ENCODE data around the gene GLDN. TPM values are rescaled to one million over a fixed set of nuclear protein-coding genes. Genes with fewer than 3 reads are reported as not detected.

GLDN gene
- total RNA-seq, 4 donors from 2014 or later, result 0.48 to 3.7 (median 2.6) TPM; not detected in 1

GRCh38 chr15:51331141-51331540, 10.3 kb upstream of the GLDN start:
- no peaks in the 10 kb centered on the region for H3K27me3 ChIP-seq
- 77 to 93% methylated on average over 2 to 5 of the region's 5 CpGs for WGBS, 2 donors (ENCODE audit: low coverage in 1 of 2)
- in situ Hi-C loops (cut with MboI; ENCODE audit: low pct_ligation_motif_present in 1 of 4, low pct_unique_long_range_greater_than_20kb in 1 of 4, low sequenced_read_pairs in 3 of 4), result no loop called here
- H3K27ac ChIP-seq, result no peak overlapping the region
- H3K4me1 ChIP-seq, result peaks cover 0 to 32% (median 12%) of the 10 kb centered on the region in 4 donors
- H3K4me3 ChIP-seq, result no peak overlapping the region
- TF ChIP-seq CTCF (IDR thresholded peaks at IDR 0.05) (no peak), POLR2AphosphoS5 (IDR thresholded peaks at IDR 0.05) (no peak), POLR2A (IDR thresholded peaks at IDR 0.05) (no peak), EP300 (IDR thresholded peaks at IDR 0.05; ENCODE audit: low read depth) (no peak)
- H3K36me3 ChIP-seq, result no peaks in the 10 kb centered on the region
- DNase-seq, result no peak
- intact Hi-C loops (cut with DNase I; ENCODE audit: low total_unique reads), result no loop called here
- no peaks in the 10 kb centered on the region for H3K9me3 ChIP-seq

- intact Hi-C loops (cut with DNase I; ENCODE audit: low total_unique reads), result no loop called here
- no peak for TF ChIP-seq CTCF (IDR thresholded peaks at IDR 0.05)
- no peak for TF ChIP-seq POLR2AphosphoS5 (IDR thresholded peaks at IDR 0.05)
- TF ChIP-seq EP300 (IDR thresholded peaks at IDR 0.05; ENCODE audit: low read depth), result no peak
- no peak for TF ChIP-seq POLR2A (IDR thresholded peaks at IDR 0.05)
- in situ Hi-C loops (cut with MboI; ENCODE audit: low pct_ligation_motif_present in 1 of 4, low pct_unique_long_range_greater_than_20kb in 1 of 4, low sequenced_read_pairs in 3 of 4), result no loop called here
Observed at GRCh38 chr15:51332206-51333147, 9.0 kb upstream of the GLDN start.

GRCh38 chr15:51333571-51333970, 7.9 kb upstream of the GLDN start:
- H3K4me3 ChIP-seq, result no peak overlapping the region
- 83 to 94% methylated on average over 1 to 2 of the region's 2 CpGs for WGBS, 2 donors (ENCODE audit: low coverage in 1 of 2)
- DNase-seq, result no peak
- no peak overlapping the region for H3K27ac ChIP-seq
- no peaks in the 10 kb centered on the region for H3K27me3 ChIP-seq
- no peaks in the 10 kb centered on the region for H3K9me3 ChIP-seq
- H3K4me1 ChIP-seq, result peaks cover 0 to 40% (median 13%) of the 10 kb centered on the region in 4 donors
- in situ Hi-C loops (cut with MboI; ENCODE audit: low pct_ligation_motif_present in 1 of 4, low pct_unique_long_range_greater_than_20kb in 1 of 4, low sequenced_read_pairs in 3 of 4) (no loop called here), intact Hi-C loops (cut with DNase I; ENCODE audit: low total_unique reads) (no loop called here)
- no peaks in the 10 kb centered on the region for H3K36me3 ChIP-seq
- no peak for TF ChIP-seq POLR2A (IDR thresholded peaks at IDR 0.05)
- TF ChIP-seq POLR2AphosphoS5 (IDR thresholded peaks at IDR 0.05), result no peak
- no peak for TF ChIP-seq CTCF (IDR thresholded peaks at IDR 0.05)
- no peak for TF ChIP-seq EP300 (IDR thresholded peaks at IDR 0.05; ENCODE audit: low read depth)

More at GRCh38 chr15:51332206-51333147, 9.0 kb upstream of the GLDN start:
- H3K9me3 ChIP-seq, result no peaks in the 10 kb centered on the region
- H3K27ac ChIP-seq, result peak overlapping the region in 2 of 4 donors; percentile 13 to 14
- peaks cover 0 to 40% (median 13%) of the 10 kb centered on the region in 4 donors for H3K4me1 ChIP-seq
- DNase-seq, result no peak
- no peaks in the 10 kb centered on the region for H3K36me3 ChIP-seq
- 76 to 83% methylated on average over 4 of the region's 4 CpGs for WGBS, 2 donors (ENCODE audit: low coverage in 1 of 2)
- H3K27me3 ChIP-seq, result no peaks in the 10 kb centered on the region
- no peak overlapping the region for H3K4me3 ChIP-seq

GRCh38 chr15:51334011-51334451, 7.4 kb upstream of the GLDN start:
- 10 to 20% methylated on average over 2 of the region's 2 CpGs for WGBS, 2 donors (ENCODE audit: low coverage in 1 of 2)

More at GRCh38 chr15:51334011-51334451, 7.4 kb upstream of the GLDN start:
- TF ChIP-seq CTCF (IDR thresholded peaks at IDR 0.05) (no peak), POLR2AphosphoS5 (IDR thresholded peaks at IDR 0.05) (no peak), EP300 (IDR thresholded peaks at IDR 0.05; ENCODE audit: low read depth) (no peak), POLR2A (IDR thresholded peaks at IDR 0.05) (no peak)
- DNase-seq, result no peak
- intact Hi-C loops (cut with DNase I; ENCODE audit: low total_unique reads), result no loop called here
- Histone ChIP-seq H3K36me3 (no peaks in the 10 kb centered on the region), H3K27me3 (no peaks in the 10 kb centered on the region), H3K27ac (peak overlapping the region in 1 of 4 donors; percentile 14), H3K9me3 (no peaks in the 10 kb centered on the region), H3K4me1 (peaks cover 0 to 40% (median 13%) of the 10 kb centered on the region in 4 donors), H3K4me3 (no peak overlapping the region)
- in situ Hi-C loops (cut with MboI; ENCODE audit: low pct_ligation_motif_present in 1 of 4, low pct_unique_long_range_greater_than_20kb in 1 of 4, low sequenced_read_pairs in 3 of 4), result no loop called here

Measured in transverse colon (tissue), 4 donors.